GM18498 (cell line): ENCODE data around the gene ARAP1.

Experiments
- ATAC-seq: cut with Tn5 transposase; IDR thresholded peaks from one replicate; pipeline ENCODE4 v1.9.1; 2021; ENCODE audit warnings: mild to moderate bottlenecking, moderate library complexity; ENCODE audit not compliant: unreplicated experiment

Gene ARAP1

DNA sequence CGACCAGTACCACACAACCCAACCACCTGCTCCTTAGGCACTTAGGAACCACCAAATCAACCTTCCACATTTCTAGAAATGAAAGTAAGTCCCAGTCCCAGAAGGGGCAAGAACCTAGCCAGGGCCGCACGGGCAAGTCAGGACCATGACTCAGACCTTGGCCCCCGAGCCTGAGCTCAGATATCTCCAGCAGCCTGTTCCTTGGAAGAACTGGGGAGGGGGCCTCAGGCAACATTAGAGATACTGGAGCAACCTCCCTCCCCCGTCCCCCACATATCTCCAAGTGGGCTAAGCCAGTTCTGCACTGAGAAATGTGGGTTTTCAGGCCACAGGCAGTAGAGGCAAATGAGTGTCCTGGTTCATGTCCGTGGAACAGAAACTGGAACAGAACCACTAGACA lies 7.7 kb downstream of the ARAP1 start:
- no peak for ATAC-seq

GRCh38 chr11:72743321-72744221 lies 8.6 kb downstream of the ARAP1 start:
- ATAC-seq: peak; percentile 65

GRCh38 chr11:72742513-72743320 lies 9.5 kb downstream of the ARAP1 start:
- ATAC-seq: no peak

- no peak for ATAC-seq
These were observed 10.2 kb downstream of the ARAP1 start for GRCh38 chr11:72741849-72742512.

- no peak for ATAC-seq
These were observed 10.8 kb downstream of the ARAP1 start for GRCh38 chr11:72741429-72741833.

GRCh38 chr11:72740562-72741428 lies 11.4 kb downstream of the ARAP1 start:
- ATAC-seq: no peak

- no peak for ATAC-seq
These were observed 12.2 kb downstream of the ARAP1 start for GRCh38 chr11:72740060-72740424.

GRCh38 chr11:72739240-72740059 lies 12.8 kb downstream of the ARAP1 start:
- ATAC-seq: no peak

DNA sequence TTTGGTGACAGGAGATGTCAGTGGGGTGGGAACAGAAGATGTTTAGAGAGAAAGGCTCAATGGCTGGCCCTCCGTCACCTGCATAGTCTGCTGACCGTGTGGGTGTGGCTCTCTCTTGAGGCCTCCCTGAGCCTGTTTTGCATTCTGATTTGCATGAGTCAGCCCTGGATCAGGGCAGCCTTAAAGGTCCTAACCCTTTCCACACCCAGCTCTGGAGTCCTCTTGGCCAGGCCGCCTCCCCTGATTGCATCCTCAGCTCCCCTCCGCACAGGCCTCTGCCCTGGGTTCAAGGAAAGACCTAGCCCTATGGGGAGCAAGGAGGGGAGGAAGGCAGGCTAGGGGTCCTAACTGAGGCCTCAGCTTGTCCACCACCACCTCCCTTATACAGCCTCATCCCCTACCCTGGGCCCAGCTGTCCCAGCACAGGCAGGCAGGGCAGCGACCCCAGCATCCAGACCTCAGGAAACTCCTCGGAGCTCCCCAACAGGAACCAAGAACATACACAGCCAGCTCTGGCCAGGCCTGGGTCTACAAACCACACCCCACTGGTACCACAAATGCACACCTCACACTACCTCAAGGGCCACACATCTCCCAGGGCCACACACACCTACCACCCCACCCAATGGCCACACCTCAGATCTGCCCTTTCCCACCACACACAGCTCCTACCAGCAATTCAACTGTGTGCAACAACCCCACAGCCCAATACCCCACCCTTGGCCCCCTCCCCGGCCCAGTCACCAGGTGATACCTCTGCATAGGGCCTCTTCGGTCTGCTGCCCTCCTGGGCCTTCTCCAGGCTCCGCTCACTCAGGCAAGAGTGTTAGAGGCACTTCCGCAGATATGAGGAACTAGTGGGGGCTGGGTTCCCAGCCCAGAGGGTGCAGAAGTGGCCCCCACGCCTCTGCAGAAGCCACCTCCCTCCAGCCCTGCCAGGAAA lies 13.7 kb downstream of the ARAP1 start:
- no peak for ATAC-seq

- ATAC-seq: no peak
These were observed 14.9 kb downstream of the ARAP1 start for GRCh38 chr11:72737336-72737735.

- ATAC-seq: no peak
These were observed 15.6 kb downstream of the ARAP1 start for GRCh38 chr11:72736452-72737069.

GRCh38 chr11:72735495-72736027 lies 16.6 kb downstream of the ARAP1 start:
- no peak for ATAC-seq

DNA sequence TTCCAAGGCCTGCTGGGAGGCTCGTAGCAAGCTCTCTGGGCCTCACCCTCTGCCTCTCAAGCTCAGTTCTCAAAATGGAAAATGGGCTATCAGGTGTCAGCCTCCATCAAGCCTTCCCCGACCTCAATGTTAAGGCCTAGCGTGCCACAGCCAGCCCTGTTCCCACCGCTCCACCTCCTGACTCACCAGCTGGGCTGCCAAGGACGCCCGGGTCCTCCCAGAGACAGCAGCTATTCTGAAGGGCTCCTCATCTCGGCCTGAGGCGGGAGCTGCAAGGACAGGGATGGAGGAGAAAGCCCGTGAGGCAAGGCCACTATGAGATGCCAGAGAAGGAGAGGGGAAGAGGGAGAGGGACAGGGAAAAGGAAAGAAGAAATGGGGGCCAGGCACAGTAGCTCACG lies 19.9 kb downstream of the ARAP1 start:
- no peak for ATAC-seq

- ATAC-seq: no peak
These were observed 21.5 kb downstream of the ARAP1 start for GRCh38 chr11:72730737-72731136.

- ATAC-seq: no peak
These were observed 22.0 kb downstream of the ARAP1 start for GRCh38 chr11:72730243-72730642.

- no peak for ATAC-seq
These were observed 24.7 kb downstream of the ARAP1 start for GRCh38 chr11:72727521-72727920.

- no peak for ATAC-seq
These were observed 25.7 kb downstream of the ARAP1 start for GRCh38 chr11:72726266-72727220.
